Endothelial cell (in vitro differentiated cells): ENCODE data around the gene KRTAP5-1. TPM values are rescaled to one million over a fixed set of nuclear protein-coding genes. Genes with fewer than 3 reads are reported as not detected.
"Not testable (repeated sequence)": the region's sequence is repeated elsewhere in the genome, so short reads cannot be mapped to it uniquely, and the experiment has no call there.

Experiments
- DNase-seq: peaks from one replicate; pipeline ENCODE4 v3.0.0; 2021; ENCODE audit warnings: low spot score
- H3K27ac Mint-ChIP-seq: one replicate; pipeline ENCODE4 v1.8.0; 2021; ENCODE audit warnings: mixed read lengths, inconsistent platforms; ENCODE audit not compliant: unreplicated experiment
- H3K27me3 Mint-ChIP-seq: one replicate; pipeline ENCODE4 v1.8.0; 2021; ENCODE audit warnings: mild to moderate bottlenecking, moderate library complexity, mixed read lengths, inconsistent platforms; ENCODE audit not compliant: unreplicated experiment
- H3K36me3 Mint-ChIP-seq: one replicate; pipeline ENCODE4 v1.8.0; 2021; ENCODE audit warnings: mild to moderate bottlenecking, low read depth, mixed read lengths, inconsistent platforms; ENCODE audit not compliant: unreplicated experiment
- H3K4me1 Mint-ChIP-seq: one replicate; pipeline ENCODE4 v1.8.0; 2021; ENCODE audit warnings: mild to moderate bottlenecking, mixed read lengths, inconsistent platforms; ENCODE audit not compliant: unreplicated experiment
- H3K4me3 Mint-ChIP-seq: one replicate; pipeline ENCODE4 v1.8.0; 2021; ENCODE audit warnings: mild to moderate bottlenecking, mixed read lengths, inconsistent platforms; ENCODE audit not compliant: unreplicated experiment
- H3K9me3 Mint-ChIP-seq: one replicate; pipeline ENCODE4 v1.8.0; 2021; ENCODE audit warnings: mixed read lengths, inconsistent platforms; ENCODE audit not compliant: unreplicated experiment
- CTCF ChIP-seq: fragments of 200-600 bp; sonication (generic); IDR thresholded peaks from one replicate; pipeline ENCODE4 v1.5.0; 2021; ENCODE audit warnings: antibody characterized with exemption; ENCODE audit not compliant: unreplicated experiment
- total RNA-seq: library from RNA; stranded (reverse); fragmentation: NEBNext Ultra II Directional; extraction: Animal tissue kit (Norgen Biotek cat#: 25700); gene quantifications from one replicate; pipeline ENCODE4 v1.2.1, GENCODE V29; 2021; ENCODE audit not compliant: unreplicated experiment

The KRTAP5-1 gene
- total RNA-seq, 1 donor from 2014 or later = not detected

- no peak for TF ChIP-seq CTCF
- DNase-seq = no peak
These were observed 13.7 kb upstream of the KRTAP5-1 start for GRCh38 chr11:1598816-1599215.

DNA sequence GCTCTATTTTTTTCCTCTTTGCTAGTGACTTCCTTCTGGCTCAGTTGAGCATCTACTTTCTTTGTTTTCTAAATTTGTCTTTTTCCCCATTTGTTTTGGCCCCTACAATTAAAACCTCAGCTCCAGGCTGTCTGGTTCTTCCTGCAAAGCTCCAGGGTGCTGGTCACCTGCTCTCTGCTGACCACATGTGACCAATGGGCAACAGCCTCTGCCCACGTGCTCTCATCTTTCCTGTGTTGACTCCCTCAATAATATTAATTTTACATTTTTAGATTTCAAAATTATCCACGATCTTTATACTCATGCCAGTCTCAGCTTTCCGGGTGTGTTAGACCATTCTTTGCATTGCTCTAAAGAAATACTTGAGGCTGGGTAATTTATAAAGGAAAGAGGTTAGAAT lies 13.3 kb upstream of the KRTAP5-1 start:
- H3K36me3 Mint-ChIP-seq, H3K27ac Mint-ChIP-seq, H3K27me3 Mint-ChIP-seq, DNase-seq, H3K9me3 Mint-ChIP-seq, H3K4me3 Mint-ChIP-seq: not testable (repeated sequence)
- peaks cover 25% of the 10 kb centered on the region for H3K4me1 Mint-ChIP-seq

More at GRCh38 chr11:1598816-1599215, 13.7 kb upstream of the KRTAP5-1 start:
- Mint-ChIP-seq H3K9me3 (peaks cover 5% of the 10 kb centered on the region), H3K27ac (no peak overlapping the region), H3K4me3 (no peak overlapping the region), H3K36me3 (no peaks in the 10 kb centered on the region), H3K27me3 (no peaks in the 10 kb centered on the region), H3K4me1 (peaks cover 25% of the 10 kb centered on the region)

GRCh38 chr11:1597994-1598380 lies 12.9 kb upstream of the KRTAP5-1 start, which contains the start of gene KRTAP5-2:
KRTAP5-2 (minus strand) TSS chr11:1598294; CDS start chr11:1598250, 44 bp downstream.
- no peak for DNase-seq
- TF ChIP-seq CTCF = no peak
- Mint-ChIP-seq H3K36me3 (no peaks in the 10 kb centered on the region), H3K27me3 (no peaks in the 10 kb centered on the region), H3K9me3 (peaks cover 5% of the 10 kb centered on the region), H3K4me1 (peaks cover 25% of the 10 kb centered on the region), H3K4me3 (peak within 1 kb of the TSS; percentile 15), H3K27ac (no peak within 1 kb of the TSS)

- no peak for DNase-seq
- H3K27me3 Mint-ChIP-seq = no peaks in the 10 kb centered on the region
- TF ChIP-seq CTCF = no peak
- H3K4me1 Mint-ChIP-seq = peaks cover 25% of the 10 kb centered on the region
- H3K4me3 Mint-ChIP-seq = peak overlapping the region; percentile 15
- H3K27ac Mint-ChIP-seq = no peak overlapping the region
- no peaks in the 10 kb centered on the region for H3K36me3 Mint-ChIP-seq
- H3K9me3 Mint-ChIP-seq = peaks cover 5% of the 10 kb centered on the region
These were observed 12.4 kb upstream of the KRTAP5-1 start for GRCh38 chr11:1597331-1597993.

DNA sequence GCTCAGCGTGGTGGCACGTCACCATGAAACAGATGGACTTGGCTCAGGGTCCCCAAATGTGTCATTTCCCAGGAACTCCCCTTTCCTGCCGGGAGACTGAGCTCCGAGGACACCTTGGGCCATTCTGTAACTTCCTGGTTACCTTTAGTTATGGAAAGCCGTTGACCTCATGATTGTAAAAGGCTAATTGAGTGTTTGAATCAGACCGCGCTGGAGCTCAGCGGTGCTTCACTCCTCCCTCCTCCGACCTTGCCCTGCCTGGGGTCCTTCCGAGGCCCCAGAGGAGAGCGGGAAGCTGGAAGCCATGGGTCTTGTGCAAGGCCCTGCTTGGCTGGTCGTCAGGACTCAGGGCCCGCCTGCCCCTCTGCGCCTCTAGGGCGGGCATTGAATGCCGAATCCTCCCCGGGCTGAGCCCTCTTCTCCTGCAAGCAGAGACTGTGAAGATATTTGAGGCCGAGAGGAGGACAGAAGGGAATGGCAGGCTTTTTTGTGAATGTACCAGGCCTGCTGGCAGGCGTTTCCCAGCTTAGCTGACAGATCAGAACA lies 11.6 kb upstream of the KRTAP5-1 start:
- H3K36me3 Mint-ChIP-seq, H3K4me3 Mint-ChIP-seq, H3K27ac Mint-ChIP-seq, DNase-seq, H3K9me3 Mint-ChIP-seq, H3K27me3 Mint-ChIP-seq: not testable (repeated sequence)
- peaks cover 25% of the 10 kb centered on the region for H3K4me1 Mint-ChIP-seq

DNA sequence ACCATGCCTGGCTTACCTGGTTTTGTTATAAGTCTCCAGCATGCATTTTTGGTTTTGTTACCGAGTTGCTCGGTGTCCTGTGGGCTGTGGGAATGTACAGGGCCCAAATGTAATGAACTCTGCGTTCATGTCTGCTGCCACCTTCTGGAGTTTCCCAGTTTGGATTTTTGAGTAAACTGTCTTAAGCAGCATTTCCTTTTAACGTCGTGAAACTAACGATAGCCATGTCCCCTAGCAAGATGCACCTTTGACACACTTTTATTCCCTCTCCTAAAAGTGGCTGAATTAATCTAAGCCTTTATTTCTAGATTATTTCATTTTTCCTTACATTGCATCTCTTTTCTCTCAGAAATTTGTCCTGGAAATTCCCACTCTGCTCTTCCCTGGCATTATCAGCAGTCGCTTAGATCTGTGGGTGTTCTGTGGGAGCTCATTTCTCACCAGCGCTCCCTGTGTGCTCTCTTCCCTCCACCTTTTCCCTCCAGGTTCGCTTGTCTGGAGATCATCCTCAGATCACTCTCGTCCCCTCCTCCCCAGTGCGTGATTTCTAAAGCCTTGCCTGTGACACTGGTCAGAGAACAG lies 11.0 kb upstream of the KRTAP5-1 start:
- peaks cover 25% of the 10 kb centered on the region for H3K4me1 Mint-ChIP-seq
- not testable (repeated sequence) for H3K9me3 Mint-ChIP-seq, DNase-seq, H3K27ac Mint-ChIP-seq, H3K4me3 Mint-ChIP-seq, H3K36me3 Mint-ChIP-seq, H3K27me3 Mint-ChIP-seq
